BJ (cell line): ENCODE measurements around the gene RNF151. TPM values are rescaled to one million over a fixed set of nuclear protein-coding genes. Genes with fewer than 3 reads are reported as not detected.

Source experiments
- CTCF ChIA-PET: fragments of 350-600 bp; formaldehyde crosslinking; extraction: SDS; loops from one replicate; lab custom pipeline; 2021; ENCODE audit warnings: antibody characterized with exemption, inconsistent platforms; lab: Yijun Ruan, JAX
- POLR2A ChIA-PET: fragments of 300-600 bp; sonication (Branson Sonifier 250); formaldehyde crosslinking; extraction: SDS; loops from one replicate; lab custom pipeline; 2021; ENCODE audit warnings: antibody characterized with exemption; lab: Charles Lee
- DNase-seq: peaks from one replicate; pipeline ENCODE4 v3.0.0-alpha.2; 2011; ENCODE audit warnings: low read depth
- H3K27me3 ChIP-seq: 2 replicates; pipeline ENCODE4 v1.6.0; 2011; ENCODE audit warnings: low read length; ENCODE audit not compliant: control insufficient read depth, insufficient read depth
- H3K36me3 ChIP-seq: 2 replicates; pipeline ENCODE4 v1.5.1; 2011; ENCODE audit warnings: low read length; ENCODE audit not compliant: control insufficient read depth, insufficient read depth
- H3K4me3 ChIP-seq: 2 replicates; pipeline ENCODE4 v1.5.1; 2011; ENCODE audit warnings: low read depth, mild to moderate bottlenecking, control low read depth, low read length
- polyA plus RNA-seq: library from polyadenylated mRNA; depleted of rRNA; stranded (reverse); fragments of >200 nt; gene quantifications from 2 replicates; pipeline ENCODE4 v1.2.3, GENCODE V29; 2011
- TF ChIP-seq, protein P1 (sequence below): IDR thresholded peaks from 2 replicates; pipeline ENCODE4 v1.5.1; 2011; ENCODE audit warnings: low read depth, mild to moderate bottlenecking, control low read depth, inconsistent platforms, low read length, moderate library complexity; ENCODE audit not compliant: insufficient read depth

The RNF151 gene
- polyA plus RNA-seq, 1 experiment, result not detected

DNA sequence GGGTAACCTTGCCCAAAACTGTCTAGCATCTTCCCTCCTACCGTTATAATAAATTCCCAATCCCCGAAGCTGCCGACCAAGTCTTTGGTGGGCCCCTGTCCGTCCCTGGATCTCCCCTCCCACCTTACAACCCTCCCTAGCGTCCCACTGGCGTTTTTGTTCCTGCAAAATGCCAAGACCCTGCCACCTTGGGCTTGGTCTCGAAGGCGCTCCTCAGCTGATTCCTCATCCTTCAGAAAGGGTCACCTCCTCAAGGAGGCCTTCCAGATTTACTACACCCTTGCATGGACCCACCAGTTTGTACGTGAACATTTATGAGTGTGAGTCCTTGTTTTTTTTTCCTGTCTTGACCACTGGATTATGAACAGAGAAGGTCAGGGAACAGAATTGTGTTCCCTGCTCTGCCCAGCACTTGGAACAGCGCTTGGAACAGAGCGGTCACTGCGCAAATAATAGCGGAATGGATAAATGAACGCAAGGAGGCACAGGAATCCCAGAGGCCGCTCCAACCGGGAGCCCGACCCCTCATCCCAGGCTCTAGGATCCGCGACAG, 16.4 kb downstream of the RNF151 start:
- POLR2A ChIA-PET, result no interaction called here
- Histone ChIP-seq H3K36me3 (peaks cover 18% of the 10 kb centered on the region), H3K27me3 (peaks cover 12% of the 10 kb centered on the region), H3K4me3 (peak overlapping the region; percentile 65)
- CTCF ChIA-PET, result interaction anchor here (0.6 to 1.1 kb wide), 7 partner anchors 10 to 620 kb away, joined by 3 to 4 read pairs (median 3); partner anchors contain the start of gene TSC2
- DNase-seq, result no peak
- TF ChIP-seq, protein P1, sequence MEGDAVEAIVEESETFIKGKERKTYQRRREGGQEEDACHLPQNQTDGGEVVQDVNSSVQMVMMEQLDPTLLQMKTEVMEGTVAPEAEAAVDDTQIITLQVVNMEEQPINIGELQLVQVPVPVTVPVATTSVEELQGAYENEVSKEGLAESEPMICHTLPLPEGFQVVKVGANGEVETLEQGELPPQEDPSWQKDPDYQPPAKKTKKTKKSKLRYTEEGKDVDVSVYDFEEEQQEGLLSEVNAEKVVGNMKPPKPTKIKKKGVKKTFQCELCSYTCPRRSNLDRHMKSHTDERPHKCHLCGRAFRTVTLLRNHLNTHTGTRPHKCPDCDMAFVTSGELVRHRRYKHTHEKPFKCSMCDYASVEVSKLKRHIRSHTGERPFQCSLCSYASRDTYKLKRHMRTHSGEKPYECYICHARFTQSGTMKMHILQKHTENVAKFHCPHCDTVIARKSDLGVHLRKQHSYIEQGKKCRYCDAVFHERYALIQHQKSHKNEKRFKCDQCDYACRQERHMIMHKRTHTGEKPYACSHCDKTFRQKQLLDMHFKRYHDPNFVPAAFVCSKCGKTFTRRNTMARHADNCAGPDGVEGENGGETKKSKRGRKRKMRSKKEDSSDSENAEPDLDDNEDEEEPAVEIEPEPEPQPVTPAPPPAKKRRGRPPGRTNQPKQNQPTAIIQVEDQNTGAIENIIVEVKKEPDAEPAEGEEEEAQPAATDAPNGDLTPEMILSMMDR, result peak; percentile 37

DNA sequence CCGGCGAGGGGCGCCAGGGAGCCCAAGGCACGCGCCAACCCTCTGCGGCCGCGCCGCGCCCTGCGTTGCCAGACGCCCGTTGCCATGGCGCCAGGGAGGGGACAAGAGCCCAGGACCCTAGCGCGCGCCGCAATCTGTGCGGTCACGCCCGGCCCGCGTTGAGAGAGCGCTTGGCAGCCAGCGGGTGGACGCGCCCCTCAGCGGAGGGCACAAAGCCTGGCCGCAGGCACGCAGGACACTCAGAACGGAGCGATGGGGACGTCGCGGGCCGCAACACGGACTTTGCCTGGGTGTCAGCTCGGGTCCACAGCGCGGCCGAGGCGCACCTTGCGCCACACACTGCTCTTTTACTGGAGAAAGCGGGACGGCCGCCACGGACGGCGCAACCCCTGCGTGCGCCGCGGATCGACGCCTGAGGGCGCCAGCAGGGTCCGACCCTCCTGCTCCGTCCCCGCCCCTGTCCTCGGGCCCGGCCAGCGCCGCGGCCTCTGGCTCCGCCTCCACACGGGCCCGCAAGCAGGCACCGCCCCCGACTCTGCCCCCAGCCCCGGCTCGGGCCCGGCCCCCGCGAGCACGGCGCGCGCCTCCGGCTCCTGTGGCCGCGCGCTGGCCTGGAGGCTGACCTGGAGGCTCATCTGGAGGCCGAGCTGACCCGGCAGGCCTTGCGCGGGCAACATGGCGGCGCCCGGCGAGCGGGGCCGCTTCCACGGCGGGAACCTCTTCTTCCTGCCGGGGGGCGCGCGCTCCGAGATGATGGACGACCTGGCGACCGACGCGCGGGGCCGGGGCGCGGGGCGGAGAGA, 17.1 kb downstream of the RNF151 start, which contains the start of gene GFER:
Gene GFER, plus strand, starts transcription at position 650 of the 803 bp plus-strand sequence. Its CDS starts 26 bp downstream, at position 676.
- ChIA-PET CTCF (interaction anchor here (1.0 kb wide), 1 partner anchor 19 kb away, joined by 4 read pairs; no protein-coding TSS in a partner anchor), POLR2A (interaction anchor here (1.4 kb wide), 1 partner anchor 19 kb away, joined by 8 read pairs; the partner anchor contains the start of gene RPS2)
- peak; percentile 51 for DNase-seq
- Histone ChIP-seq H3K4me3 (peak within 1 kb of the TSS; percentile 82), H3K36me3 (peaks cover 15% of the 10 kb centered on the region), H3K27me3 (peaks cover 12% of the 10 kb centered on the region)
- TF ChIP-seq, protein P1, result peak; percentile 41

DNA sequence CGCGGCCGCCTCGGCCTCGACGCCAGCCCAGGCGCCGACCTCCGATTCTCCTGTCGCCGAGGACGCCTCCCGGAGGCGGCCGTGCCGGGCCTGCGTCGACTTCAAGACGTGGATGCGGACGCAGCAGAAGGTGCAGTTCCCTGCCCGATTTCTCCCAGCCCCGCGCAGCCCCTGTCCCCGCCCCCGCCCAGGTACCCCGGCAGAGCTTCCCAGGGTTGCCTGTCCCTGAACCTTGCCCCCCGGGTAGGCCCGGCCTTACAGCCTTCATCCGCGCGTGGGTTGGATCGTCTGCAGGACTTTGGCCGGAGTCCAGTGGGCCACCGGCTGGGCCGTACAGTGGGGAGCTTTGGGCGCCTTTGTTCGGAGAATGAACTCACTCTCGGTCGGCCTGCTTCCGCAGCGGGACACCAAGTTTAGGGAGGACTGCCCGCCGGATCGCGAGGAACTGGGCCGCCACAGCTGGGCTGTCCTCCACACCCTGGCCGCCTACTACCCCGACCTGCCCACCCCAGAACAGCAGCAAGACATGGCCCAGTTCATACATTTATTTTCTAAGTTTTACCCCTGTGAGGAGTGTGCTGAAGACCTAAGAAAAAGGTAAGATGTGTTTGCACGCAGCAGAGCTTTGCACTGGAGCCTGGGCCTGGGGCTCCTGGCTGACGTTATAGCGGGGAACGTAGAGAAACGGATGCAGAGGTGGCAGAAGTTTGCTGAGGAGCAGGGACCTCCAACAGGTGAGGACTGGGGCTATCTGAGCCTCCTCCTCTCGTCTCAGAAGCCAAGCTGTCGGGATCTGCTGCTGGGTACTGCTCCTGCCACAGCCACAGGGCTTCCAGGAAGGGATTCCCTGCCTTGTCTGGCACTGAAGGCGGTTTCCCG, 17.9 kb downstream of the RNF151 start:
- Histone ChIP-seq H3K4me3 (peak overlapping the region; percentile 82), H3K36me3 (peaks cover 15% of the 10 kb centered on the region), H3K27me3 (peaks cover 12% of the 10 kb centered on the region)
- ChIA-PET POLR2A (interaction anchor here (1.4 kb wide), 1 partner anchor 20 kb away, joined by 8 read pairs; the partner anchor contains the start of gene RPS2), CTCF (interaction anchor here (1.0 to 1.3 kb wide), 2 partner anchors 19 to 38 kb away, joined by 3 read pairs; no protein-coding TSS in a partner anchor)
- TF ChIP-seq, protein P1, result no peak
- no peak for DNase-seq

DNA sequence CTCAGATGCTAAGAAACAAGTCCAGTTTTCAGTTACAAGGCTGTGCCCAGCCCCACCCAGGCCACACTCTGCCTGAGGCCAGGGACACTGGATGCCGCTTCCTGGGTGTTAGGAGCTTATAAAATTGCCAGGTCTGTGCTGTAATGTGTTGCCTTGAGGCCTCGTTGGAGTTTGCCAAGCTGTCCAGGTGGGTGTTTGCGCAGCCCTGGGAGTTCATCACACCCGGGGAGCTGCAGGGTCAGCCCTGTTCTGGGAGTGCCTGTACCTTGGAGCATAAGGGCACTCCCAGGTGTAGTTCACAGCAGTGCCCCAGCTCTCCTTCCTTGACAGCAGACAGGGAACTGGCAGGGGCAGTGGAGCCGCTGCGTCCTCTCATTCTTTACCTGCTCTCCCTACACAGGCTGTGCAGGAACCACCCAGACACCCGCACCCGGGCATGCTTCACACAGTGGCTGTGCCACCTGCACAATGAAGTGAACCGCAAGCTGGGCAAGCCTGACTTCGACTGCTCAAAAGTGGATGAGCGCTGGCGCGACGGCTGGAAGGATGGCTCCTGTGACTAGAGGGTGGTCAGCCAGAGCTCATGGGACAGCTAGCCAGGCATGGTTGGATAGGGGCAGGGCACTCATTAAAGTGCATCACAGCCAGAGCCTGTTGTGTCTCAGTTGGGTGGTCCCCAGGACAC, 19.0 kb downstream of the RNF151 start:
- CTCF ChIA-PET, result interaction anchor here (1.0 to 1.6 kb wide), 3 partner anchors 18 to 37 kb away, joined by 3 to 7 read pairs (median 3); no protein-coding TSS in a partner anchor
- Histone ChIP-seq H3K36me3 (peaks cover 15% of the 10 kb centered on the region), H3K27me3 (peaks cover 8% of the 10 kb centered on the region), H3K4me3 (no peak overlapping the region)
- POLR2A ChIA-PET, result interaction anchor here (1.4 kb wide), 1 partner anchor 21 kb away, joined by 8 read pairs; the partner anchor contains the start of gene RPS2
- TF ChIP-seq, protein P1, result no peak
- no peak for DNase-seq
